Umbilical cord (tissue), 2 donors: ENCODE results near the gene TRIP13. TPM values are rescaled to one million over a fixed set of nuclear protein-coding genes. Genes with fewer than 3 reads are reported as not detected.
"Not testable (repeated sequence)": the region's sequence is repeated elsewhere in the genome, so short reads cannot be mapped to it uniquely, and the experiment has no call there.

ENCODE experiments used
- DNase-seq: peaks from one replicate; pipeline ENCODE4 v3.0.0-alpha.2; 2015; ENCODE audit warnings: low spot score
- total RNA-seq: library from RNA; depleted of rRNA; stranded (reverse); fragments of >200 nt; gene quantifications from one replicate; pipeline ENCODE4 v1.2.3, GENCODE V29; 2014; ENCODE audit warnings: low replicate concordance; ENCODE audit not compliant: insufficient read depth

TRIP13 gene
- total RNA-seq, 1 donor from 2014 or later = 2.9 TPM

- DNase-seq = no peak
Measured at GRCh38 chr5:872301-872700, 20.4 kb upstream of the TRIP13 start.

GRCh38 chr5:873328-873727 lies 19.4 kb upstream of the TRIP13 start:
- DNase-seq = no peak

- DNase-seq = no peak
Measured at GRCh38 chr5:875931-876330, 16.8 kb upstream of the TRIP13 start.

GRCh38 chr5:876398-877365 lies 16.0 kb upstream of the TRIP13 start:
- DNase-seq = no peak

- DNase-seq = no peak
Measured at GRCh38 chr5:878125-878524, 14.6 kb upstream of the TRIP13 start.

GRCh38 chr5:878677-879076 lies 14.0 kb upstream of the TRIP13 start:
- not testable (repeated sequence) for DNase-seq

GRCh38 chr5:880816-881550 lies 11.7 kb upstream of the TRIP13 start:
- no peak for DNase-seq

- DNase-seq = no peak
Measured at GRCh38 chr5:881551-881935, 11.1 kb upstream of the TRIP13 start.

GRCh38 chr5:882253-883183 lies 10.2 kb upstream of the TRIP13 start:
- DNase-seq = no peak

GRCh38 chr5:883475-884181 lies 9.1 kb upstream of the TRIP13 start:
- DNase-seq = no peak

- DNase-seq = no peak
Measured at GRCh38 chr5:884345-885126, 8.1 kb upstream of the TRIP13 start.

- DNase-seq = no peak
Measured at GRCh38 chr5:885127-885442, 7.6 kb upstream of the TRIP13 start.

GRCh38 chr5:885529-885928 lies 7.2 kb upstream of the TRIP13 start:
- no peak for DNase-seq

GRCh38 chr5:886036-886435 lies 6.6 kb upstream of the TRIP13 start:
- DNase-seq = no peak

GRCh38 chr5:886716-887325 lies 5.9 kb upstream of the TRIP13 start:
- DNase-seq = no peak

GRCh38 chr5:887947-888637 lies 4.6 kb upstream of the TRIP13 start:
- no peak for DNase-seq

- no peak for DNase-seq
Measured at GRCh38 chr5:888638-889035, 4.0 kb upstream of the TRIP13 start.

- DNase-seq = no peak
Measured at GRCh38 chr5:889075-889710, 3.5 kb upstream of the TRIP13 start.
